ENCODE measurements around the gene PPM1L. TPM values are rescaled to one million over a fixed set of nuclear protein-coding genes. Genes with fewer than 3 reads are reported as not detected.

PPM1L gene
- polyA plus RNA-seq, 3 donors from 2014 or later = 14.8 to 35.5 (median 20.5) TPM

GRCh38 chr3:160825311-160825800, 69.3 kb downstream of the PPM1L start:
- DNase-seq = no peak
- no peaks in the 10 kb centered on the region for H3K36me3 Mint-ChIP-seq
- no peak overlapping the region for H3K27ac Mint-ChIP-seq
- no peak overlapping the region for H3K4me3 Mint-ChIP-seq
- H3K4me1 Mint-ChIP-seq = peaks cover 37 to 60% of the 10 kb centered on the region in 2 donors
- peaks cover 0 to 1% (median 0%) of the 10 kb centered on the region in 3 donors for H3K27me3 Mint-ChIP-seq (ENCODE audit: low read depth in 3 of 3)
- no peaks in the 10 kb centered on the region for H3K9me3 Mint-ChIP-seq

GRCh38 chr3:160826408-160826807, 70.4 kb downstream of the PPM1L start:
- DNase-seq = no peak
- Mint-ChIP-seq H3K27ac (peak overlapping the region in 1 of 6 donors; percentile 44), H3K27me3 (ENCODE audit: low read depth in 3 of 3) (peaks cover 0 to 1% (median 0%) of the 10 kb centered on the region in 3 donors)

GRCh38 chr3:160826991-160827390, 71.0 kb downstream of the PPM1L start:
- H3K4me1 Mint-ChIP-seq = peaks cover 38 to 64% of the 10 kb centered on the region in 2 donors
- H3K27ac Mint-ChIP-seq = peak overlapping the region in 1 of 6 donors; percentile 44
- peaks cover 0 to 1% (median 0%) of the 10 kb centered on the region in 3 donors for H3K27me3 Mint-ChIP-seq (ENCODE audit: low read depth in 3 of 3)
- no peaks in the 10 kb centered on the region for H3K36me3 Mint-ChIP-seq
- H3K4me3 Mint-ChIP-seq = no peak overlapping the region
- H3K9me3 Mint-ChIP-seq = no peaks in the 10 kb centered on the region
- no peak for DNase-seq

More at GRCh38 chr3:160826408-160826807, 70.4 kb downstream of the PPM1L start:
- Mint-ChIP-seq H3K4me1 (peaks cover 34 to 58% of the 10 kb centered on the region in 2 donors), H3K36me3 (no peaks in the 10 kb centered on the region), H3K4me3 (no peak overlapping the region), H3K9me3 (no peaks in the 10 kb centered on the region)

- peaks cover 42 to 67% of the 10 kb centered on the region in 2 donors for H3K4me1 Mint-ChIP-seq
- H3K4me3 Mint-ChIP-seq = peak overlapping the region in 4 of 5 donors; percentile 15 to 44 (median 40)
- no peaks in the 10 kb centered on the region for H3K9me3 Mint-ChIP-seq
- peak overlapping the region in 3 of 6 donors; percentile 5 to 61 (median 47) for H3K27ac Mint-ChIP-seq
- H3K27me3 Mint-ChIP-seq (ENCODE audit: low read depth in 3 of 3) = peaks cover 0 to 1% (median 0%) of the 10 kb centered on the region in 3 donors
- no peaks in the 10 kb centered on the region for H3K36me3 Mint-ChIP-seq
- no peak for DNase-seq
These were observed 71.5 kb downstream of the PPM1L start for GRCh38 chr3:160827516-160827915.

- no peaks in the 10 kb centered on the region for H3K9me3 Mint-ChIP-seq
- DNase-seq = no peak
- peaks cover 54 to 76% of the 10 kb centered on the region in 2 donors for H3K4me1 Mint-ChIP-seq
- no peaks in the 10 kb centered on the region for H3K36me3 Mint-ChIP-seq
- no peaks in the 10 kb centered on the region for H3K27me3 Mint-ChIP-seq (ENCODE audit: low read depth in 3 of 3)
- peak overlapping the region in 3 of 5 donors; percentile 2 to 50 (median 46) for H3K4me3 Mint-ChIP-seq
- peak overlapping the region; percentile 47 to 84 (median 68) for H3K27ac Mint-ChIP-seq
These were observed 72.8 kb downstream of the PPM1L start for GRCh38 chr3:160828880-160829279.

- Mint-ChIP-seq H3K4me3 (peak overlapping the region; percentile 1 to 46 (median 15)), H3K27me3 (ENCODE audit: low read depth in 3 of 3) (no peaks in the 10 kb centered on the region), H3K36me3 (no peaks in the 10 kb centered on the region), H3K9me3 (peaks cover 0 to 2% (median 0%) of the 10 kb centered on the region in 6 donors), H3K4me1 (peaks cover 60 to 82% of the 10 kb centered on the region in 2 donors), H3K27ac (peak overlapping the region; percentile 47 to 84 (median 68))
- DNase-seq = no peak
These were observed 73.5 kb downstream of the PPM1L start for GRCh38 chr3:160829486-160830009.

GRCh38 chr3:160830796-160831195, 74.8 kb downstream of the PPM1L start:
- peaks cover 0 to 4% (median 0%) of the 10 kb centered on the region in 3 donors for H3K36me3 Mint-ChIP-seq
- H3K9me3 Mint-ChIP-seq = peaks cover 0 to 4% (median 0%) of the 10 kb centered on the region in 6 donors
- peaks cover 70 to 88% of the 10 kb centered on the region in 2 donors for H3K4me1 Mint-ChIP-seq
- H3K27ac Mint-ChIP-seq = no peak overlapping the region
- DNase-seq = no peak
- no peak overlapping the region for H3K4me3 Mint-ChIP-seq
- H3K27me3 Mint-ChIP-seq (ENCODE audit: low read depth in 3 of 3) = no peaks in the 10 kb centered on the region

- Mint-ChIP-seq H3K4me1 (peaks cover 76 to 90% of the 10 kb centered on the region in 2 donors), H3K27me3 (ENCODE audit: low read depth in 3 of 3) (peaks cover 0 to 4% (median 0%) of the 10 kb centered on the region in 3 donors), H3K36me3 (peaks cover 0 to 4% (median 0%) of the 10 kb centered on the region in 3 donors), H3K4me3 (no peak overlapping the region), H3K27ac (peak overlapping the region in 1 of 6 donors; percentile 79), H3K9me3 (peaks cover 0 to 4% (median 0%) of the 10 kb centered on the region in 6 donors)
- no peak for DNase-seq
These were observed 75.4 kb downstream of the PPM1L start for GRCh38 chr3:160831401-160831800.

GRCh38 chr3:160837394-160837980, 81.5 kb downstream of the PPM1L start:
- H3K4me1 Mint-ChIP-seq = peaks cover 94 to 99% of the 10 kb centered on the region in 2 donors
- H3K27ac Mint-ChIP-seq = peak overlapping the region; percentile 83 to 97 (median 92)
- DNase-seq = peak; percentile 47 to 55 (median 51)
- H3K9me3 Mint-ChIP-seq = peaks cover 0 to 4% (median 0%) of the 10 kb centered on the region in 6 donors
- H3K36me3 Mint-ChIP-seq = peaks cover 0 to 4% (median 0%) of the 10 kb centered on the region in 3 donors
- H3K27me3 Mint-ChIP-seq (ENCODE audit: low read depth in 3 of 3) = peaks cover 0 to 6% (median 2%) of the 10 kb centered on the region in 3 donors
- peak overlapping the region; percentile 60 to 85 (median 79) for H3K4me3 Mint-ChIP-seq

GRCh38 chr3:160840590-160840989, 84.6 kb downstream of the PPM1L start:
- Mint-ChIP-seq H3K27me3 (ENCODE audit: low read depth in 3 of 3) (peaks cover 0 to 6% (median 2%) of the 10 kb centered on the region in 3 donors), H3K9me3 (no peaks in the 10 kb centered on the region), H3K36me3 (peaks cover 0 to 9% (median 0%) of the 10 kb centered on the region in 3 donors), H3K4me1 (peaks cover 77 to 85% of the 10 kb centered on the region in 2 donors), H3K27ac (peak overlapping the region; percentile 50 to 96 (median 77)), H3K4me3 (peak overlapping the region in 3 of 5 donors; percentile 6 to 75 (median 18))
- no peak for DNase-seq

GRCh38 chr3:160841455-160841854, 85.4 kb downstream of the PPM1L start:
- Mint-ChIP-seq H3K27me3 (ENCODE audit: low read depth in 3 of 3) (peaks cover 0 to 2% (median 2%) of the 10 kb centered on the region in 3 donors), H3K9me3 (no peaks in the 10 kb centered on the region), H3K27ac (peak overlapping the region in 3 of 6 donors; percentile 16 to 96 (median 84)), H3K36me3 (peaks cover 0 to 9% (median 0%) of the 10 kb centered on the region in 3 donors), H3K4me1 (peaks cover 78 to 85% of the 10 kb centered on the region in 2 donors), H3K4me3 (no peak overlapping the region)
- no peak for DNase-seq

- H3K4me1 Mint-ChIP-seq = peaks cover 74 to 85% of the 10 kb centered on the region in 2 donors
- H3K36me3 Mint-ChIP-seq = peaks cover 0 to 9% (median 0%) of the 10 kb centered on the region in 3 donors
- peak overlapping the region in 2 of 5 donors; percentile 0 to 3 for H3K4me3 Mint-ChIP-seq
- peaks cover 0 to 2% (median 2%) of the 10 kb centered on the region in 3 donors for H3K27me3 Mint-ChIP-seq (ENCODE audit: low read depth in 3 of 3)
- H3K9me3 Mint-ChIP-seq = no peaks in the 10 kb centered on the region
- no peak for DNase-seq
- peak overlapping the region in 4 of 6 donors; percentile 37 to 96 (median 60) for H3K27ac Mint-ChIP-seq
These were observed 86.3 kb downstream of the PPM1L start for GRCh38 chr3:160842021-160843005.

- Mint-ChIP-seq H3K27me3 (ENCODE audit: low read depth in 3 of 3) (peaks cover 0 to 2% (median 0%) of the 10 kb centered on the region in 3 donors), H3K36me3 (peaks cover 4 to 12% (median 8%) of the 10 kb centered on the region in 3 donors), H3K9me3 (no peaks in the 10 kb centered on the region), H3K4me3 (no peak overlapping the region), H3K4me1 (peaks cover 50 to 86% of the 10 kb centered on the region in 2 donors), H3K27ac (no peak overlapping the region)
- DNase-seq = no peak
These were observed 95.7 kb downstream of the PPM1L start for GRCh38 chr3:160851629-160852210.

Data from immature natural killer cell (primary cell).